Stimulated activated CD4-positive, alpha-beta T cell treated with anti-CD3 and anti-CD28 coated beads, Interleukin-15, amount 100 ng/mL, for 1 hour (primary cell): ENCODE data around the gene HAO2.

Experiments used
- DNase-seq, 2 donors: peaks; one replicate each; pipeline ENCODE4 v3.0.0-alpha.2; 2020; ENCODE audit warnings: low read depth in 1 of 2, low spot score in 1 of 2

Gene HAO2

GRCh38 chr1:119379117-119379516, 10.5 kb downstream of the HAO2 start:
- no peak for DNase-seq

- no peak for DNase-seq
Observed at GRCh38 chr1:119380304-119380703, 11.7 kb downstream of the HAO2 start.

GRCh38 chr1:119380983-119381662, 12.5 kb downstream of the HAO2 start:
- no peak for DNase-seq

GRCh38 chr1:119384591-119384990, 16.0 kb downstream of the HAO2 start:
- no peak for DNase-seq

GRCh38 chr1:119385650-119386049, 17.1 kb downstream of the HAO2 start:
- DNase-seq = no peak

- DNase-seq = no peak
Observed at GRCh38 chr1:119387858-119388257, 19.3 kb downstream of the HAO2 start.

GRCh38 chr1:119388450-119388849, 19.9 kb downstream of the HAO2 start:
- DNase-seq = no peak

- DNase-seq = no peak
Observed at GRCh38 chr1:119390526-119390925, 21.9 kb downstream of the HAO2 start.

- no peak for DNase-seq
Observed at GRCh38 chr1:119391749-119392148, 23.2 kb downstream of the HAO2 start.

GRCh38 chr1:119394085-119394484, 25.5 kb downstream of the HAO2 start:
- DNase-seq = no peak

- DNase-seq = no peak
Observed at GRCh38 chr1:119396982-119397381, 28.4 kb downstream of the HAO2 start.

GRCh38 chr1:119397986-119398385, 29.4 kb downstream of the HAO2 start:
- DNase-seq = no peak

- no peak for DNase-seq
Observed at GRCh38 chr1:119404736-119405135, 36.2 kb downstream of the HAO2 start.

- no peak for DNase-seq
Observed at GRCh38 chr1:119409731-119410130, 41.1 kb downstream of the HAO2 start.

- no peak for DNase-seq
Observed at GRCh38 chr1:119410961-119411360, 42.4 kb downstream of the HAO2 start.

- DNase-seq = no peak
Observed at GRCh38 chr1:119414950-119415349, 46.4 kb downstream of the HAO2 start, which contains the start of gene HSD3B2. TSS of gene HSD3B2 (plus strand) at chr1:119415150. CDS start at chr1:119415420, 270 bp downstream.

- DNase-seq = no peak
Observed at GRCh38 chr1:119416006-119416640, 47.5 kb downstream of the HAO2 start.

- no peak for DNase-seq
Observed at GRCh38 chr1:119419109-119419508, 50.5 kb downstream of the HAO2 start.

GRCh38 chr1:119420638-119421037, 52.1 kb downstream of the HAO2 start:
- DNase-seq = no peak

- DNase-seq = no peak
Observed at GRCh38 chr1:119422631-119423030, 54.0 kb downstream of the HAO2 start.

- no peak for DNase-seq
Observed at GRCh38 chr1:119428991-119429390, 60.4 kb downstream of the HAO2 start.

GRCh38 chr1:119429687-119430086, 61.1 kb downstream of the HAO2 start:
- no peak for DNase-seq

GRCh38 chr1:119430486-119430885, 61.9 kb downstream of the HAO2 start:
- DNase-seq = no peak
